H9 (cell line): ENCODE results near the gene AQP12A. TPM values are rescaled to one million over a fixed set of nuclear protein-coding genes. Genes with fewer than 3 reads are reported as not detected.

Source experiments
- DNase-seq: peaks from one replicate; pipeline ENCODE4 v3.0.0-alpha.2; 2017
- H2AFZ ChIP-seq: one replicate; pipeline ENCODE4 v1.6.1; 2013; ENCODE audit warnings: mild to moderate bottlenecking, low read length, control low read depth, moderate library complexity
- H2AK5ac ChIP-seq: 2 replicates; pipeline ENCODE4 v1.6.1; 2013; ENCODE audit warnings: low read length, control low read depth, mixed read lengths; ENCODE audit not compliant: insufficient read length
- H2BK120ac ChIP-seq: one replicate; pipeline ENCODE4 v1.6.1; 2013; ENCODE audit warnings: low read depth, mild to moderate bottlenecking, low read length, control low read depth, inconsistent platforms; ENCODE audit not compliant: poor library complexity, severe bottlenecking
- H2BK12ac ChIP-seq: 2 replicates; pipeline ENCODE4 v1.6.1; 2013; ENCODE audit warnings: low read length, control low read depth, mixed read lengths, low read depth; ENCODE audit not compliant: insufficient read length
- H2BK15ac ChIP-seq: 2 replicates; pipeline ENCODE4 v1.6.1; 2013; ENCODE audit warnings: low read depth, low read length, control low read depth
- H2BK20ac ChIP-seq: one replicate; pipeline ENCODE4 v1.6.1; 2013; ENCODE audit warnings: low read depth, mild to moderate bottlenecking, low read length, control low read depth, inconsistent platforms; ENCODE audit not compliant: poor library complexity, severe bottlenecking
- H2BK5ac ChIP-seq: 2 replicates; pipeline ENCODE4 v1.6.1; 2013; ENCODE audit warnings: low read length, control low read depth, mixed read lengths; ENCODE audit not compliant: insufficient read length
- H3K14ac ChIP-seq: 2 replicates; pipeline ENCODE4 v1.6.1; 2013; ENCODE audit warnings: low read length, control low read depth; ENCODE audit not compliant: insufficient read depth
- H3K18ac ChIP-seq: 2 replicates; pipeline ENCODE4 v1.6.1; 2013; ENCODE audit warnings: low read depth, mild to moderate bottlenecking, mixed read lengths, low read length, control low read depth; ENCODE audit not compliant: insufficient read length
- H3K23ac ChIP-seq: 2 replicates; pipeline ENCODE4 v1.6.1; 2013; ENCODE audit warnings: low read length, control low read depth, mixed read lengths, low read depth; ENCODE audit not compliant: insufficient read length
- H3K23me2 ChIP-seq: 2 replicates; pipeline ENCODE4 v1.6.1; 2013; ENCODE audit warnings: low read depth, mild to moderate bottlenecking, mixed read lengths, low read length, control low read depth; ENCODE audit not compliant: insufficient read length, poor library complexity, severe bottlenecking
- H3K27ac ChIP-seq: 2 replicates; pipeline ENCODE4 v1.5.1; 2013; ENCODE audit warnings: low read length, control low read depth, mixed read lengths, low read depth; ENCODE audit not compliant: insufficient read length
- H3K27me3 ChIP-seq: 2 replicates; pipeline ENCODE4 v1.6.1; 2013; ENCODE audit warnings: low read length, control low read depth, inconsistent platforms; ENCODE audit not compliant: insufficient read depth
- H3K4ac ChIP-seq: 2 replicates; pipeline ENCODE4 v1.6.1; 2013; ENCODE audit warnings: low read depth, mild to moderate bottlenecking, control low read depth, inconsistent platforms, low read length, moderate library complexity
- H3K4me1 ChIP-seq: 2 replicates; pipeline ENCODE4 v1.6.1; 2013; ENCODE audit warnings: low read length, control low read depth, inconsistent platforms; ENCODE audit not compliant: insufficient read depth
- H3K4me2 ChIP-seq: 2 replicates; pipeline ENCODE4 v1.6.1; 2013; ENCODE audit warnings: low read length, control low read depth, mixed read lengths; ENCODE audit not compliant: insufficient read length, insufficient read depth
- H3K56ac ChIP-seq: 2 replicates; pipeline ENCODE4 v1.6.1; 2013; ENCODE audit warnings: low read depth, mild to moderate bottlenecking, mixed read lengths, low read length, control low read depth; ENCODE audit not compliant: insufficient read length
- H3K79me1 ChIP-seq: 2 replicates; pipeline ENCODE4 v1.6.1; 2013; ENCODE audit warnings: low read depth, mild to moderate bottlenecking, moderate library complexity, low read length, control low read depth, inconsistent platforms; ENCODE audit not compliant: insufficient read depth, poor library complexity, severe bottlenecking
- H3K79me2 ChIP-seq: 2 replicates; pipeline ENCODE4 v1.6.1; 2013; ENCODE audit warnings: low read length, control low read depth, inconsistent platforms; ENCODE audit not compliant: insufficient read depth
- H3K9ac ChIP-seq: 2 replicates; pipeline ENCODE4 v1.6.1; 2013; ENCODE audit warnings: low read length, control low read depth, mixed read lengths; ENCODE audit not compliant: insufficient read length; ENCODE audit errors: extremely low read depth
- H3K9me3 ChIP-seq: one replicate; pipeline ENCODE4 v1.6.1; 2013; ENCODE audit warnings: low read depth, low read length, inconsistent platforms; ENCODE audit not compliant: control insufficient read depth
- H3T11ph ChIP-seq: one replicate; pipeline ENCODE4 v1.6.1; 2013; ENCODE audit warnings: mild to moderate bottlenecking, low read length, control low read depth, inconsistent platforms
- H4K20me1 ChIP-seq: one replicate; pipeline ENCODE4 v1.6.1; 2013; ENCODE audit not compliant: control insufficient read depth, insufficient read length, insufficient read depth
- H4K5ac ChIP-seq: 2 replicates; pipeline ENCODE4 v1.6.1; 2013; ENCODE audit warnings: low read depth, mild to moderate bottlenecking, mixed read lengths, low read length, control low read depth; ENCODE audit not compliant: insufficient read length
- H4K8ac ChIP-seq: replicated peaks from 2 replicates; pipeline ENCODE4 v1.6.1; 2013; ENCODE audit warnings: low read length, control low read depth, mixed read lengths, low read depth; ENCODE audit not compliant: insufficient read length
- H4K91ac ChIP-seq: 2 replicates; pipeline ENCODE4 v1.6.1; 2013; ENCODE audit warnings: low read depth, mild to moderate bottlenecking, moderate library complexity, mixed read lengths, low read length, control low read depth; ENCODE audit not compliant: insufficient read length
- H3K27ac Mint-ChIP-seq, 3 experiments: 2 replicates in 2 of 3; 3 replicates in 1 of 3; pipeline ENCODE4 v1.8.0; 2020 to 2021; ENCODE audit warnings: mixed read lengths in 3 of 3, mild to moderate bottlenecking in 1 of 3, moderate library complexity in 1 of 3
- H3K27me3 Mint-ChIP-seq: 2 replicates; pipeline ENCODE4 v1.8.0; 2021; ENCODE audit warnings: low read depth, mild to moderate bottlenecking, moderate library complexity, mixed read lengths
- H3K36me3 Mint-ChIP-seq, 3 experiments: 2 replicates in 2 of 3; 3 replicates in 1 of 3; pipeline ENCODE4 v1.8.0; 2020 to 2021; ENCODE audit warnings: low read depth in 3 of 3, mixed read lengths in 3 of 3; ENCODE audit not compliant: insufficient read depth in 1 of 3
- H3K4me1 Mint-ChIP-seq, 2 experiments: 2 replicates each; pipeline ENCODE4 v1.8.0; 2020; ENCODE audit warnings: mixed read lengths in 2 of 2
- H3K4me3 Mint-ChIP-seq, 2 experiments: 2 replicates in 1 of 2; 3 replicates in 1 of 2; pipeline ENCODE4 v1.8.0; 2020 to 2021; ENCODE audit warnings: mild to moderate bottlenecking in 2 of 2, mixed read lengths in 2 of 2, moderate library complexity in 1 of 2
- H3K9me3 Mint-ChIP-seq, 2 experiments: 2 replicates in 1 of 2; 3 replicates in 1 of 2; pipeline ENCODE4 v1.8.0; 2020; ENCODE audit warnings: mild to moderate bottlenecking in 2 of 2, mixed read lengths in 2 of 2, moderate library complexity in 1 of 2
- CTCF ChIP-seq: fragments of 200-600 bp; sonication (generic); conservative IDR thresholded peaks from 3 replicates; pipeline ENCODE4 v1.8.0; 2021; ENCODE audit warnings: antibody characterized with exemption, mild to moderate bottlenecking
- WGBS: extraction: QIAGEN DNeasy Blood & Tissue Kit; methylation state at CpG from one replicate; pipeline ENCODE4 v1.1.7; 2013; ENCODE audit warnings: missing lambda C conversion rate, low lambda C conversion rate, mixed read lengths; ENCODE audit not compliant: insufficient read length; ENCODE audit errors: extremely low coverage; 5-methylcytosine and 5-hydroxymethylcytosine counted together
- total RNA-seq: library from RNA; stranded (reverse); gene quantifications from 2 replicates; pipeline ENCODE4 v1.2.1, GENCODE V29; 2021

Gene AQP12A
- total RNA-seq, 1 experiment from 2014 or later = not detected

DNA sequence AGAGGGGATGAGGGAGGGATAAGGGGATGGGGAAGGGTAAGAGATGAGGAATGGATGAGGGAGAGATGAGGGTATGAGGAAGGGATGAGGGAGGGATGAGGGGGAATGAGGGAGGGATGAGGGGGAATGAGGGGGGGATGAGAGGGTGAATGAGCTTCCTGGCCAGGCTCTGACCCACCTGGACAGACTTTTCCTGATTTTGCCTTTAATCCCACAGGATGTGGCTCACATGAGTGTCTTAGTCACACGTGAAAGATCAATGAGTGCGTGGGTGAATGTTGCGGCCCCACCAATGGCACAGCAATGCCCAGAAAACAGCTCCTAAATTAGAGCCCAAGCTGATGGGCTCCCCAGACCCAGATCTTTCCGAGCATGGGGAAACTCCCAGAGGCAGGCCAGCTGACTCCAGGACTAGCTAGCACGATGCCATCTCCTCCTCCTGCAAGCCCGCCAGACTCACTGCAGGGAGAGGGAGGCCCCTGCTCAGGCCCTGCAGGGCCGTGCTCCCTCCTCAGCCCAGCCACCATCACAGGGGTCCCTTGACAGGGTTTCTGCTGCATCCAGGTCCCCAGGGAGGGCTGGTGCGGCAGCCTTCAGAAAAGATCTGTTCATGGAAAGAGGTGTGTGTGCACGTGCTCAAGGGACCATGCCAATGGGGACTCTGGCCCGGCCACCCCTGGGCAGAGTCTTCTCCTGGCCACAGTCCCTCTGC lies 41.4 kb downstream of the AQP12A start:
- Histone ChIP-seq H4K5ac (no peak overlapping the region), H3K79me1 (no peaks in the 10 kb centered on the region), H3K4ac (no peak overlapping the region), H2BK20ac (no peak overlapping the region), H3K27ac (no peak overlapping the region), H3T11ph (no peak overlapping the region), H2BK15ac (no peak overlapping the region), H3K23ac (no peak overlapping the region), H3K9me3 (no peaks in the 10 kb centered on the region), H3K18ac (no peak overlapping the region), H2AK5ac (no peak overlapping the region), H3K14ac (no peak overlapping the region), H3K79me2 (no peaks in the 10 kb centered on the region), H3K56ac (no peak overlapping the region), H3K23me2 (no peaks in the 10 kb centered on the region), H2BK5ac (no peak overlapping the region), H3K27me3 (no peaks in the 10 kb centered on the region), H3K4me1 (no peaks in the 10 kb centered on the region), H4K91ac (no peak overlapping the region), H2AFZ (no peak overlapping the region), H2BK120ac (no peak overlapping the region), H4K8ac (no peak overlapping the region), H2BK12ac (no peak overlapping the region), H3K9ac (no peak overlapping the region), H4K20me1 (no peaks in the 10 kb centered on the region), H3K4me2 (no peak overlapping the region)
- H3K4me1 Mint-ChIP-seq = no peaks in the 10 kb centered on the region
- H3K36me3 Mint-ChIP-seq = peaks cover 21 to 51% (median 42%) of the 10 kb centered on the region in 3 experiments; a peak in 6 of 7 replicates
- peak overlapping the region in 1 of 3 experiments; percentile 62; a peak in 2 of 7 replicates for H3K27ac Mint-ChIP-seq
- no peak for TF ChIP-seq CTCF
- no peaks in the 10 kb centered on the region for H3K27me3 Mint-ChIP-seq
- no peaks in the 10 kb centered on the region for H3K9me3 Mint-ChIP-seq
- no peak for DNase-seq
- no CpG with 5 or more reads among the region's 10 CpGs for WGBS
- no peak overlapping the region for H3K4me3 Mint-ChIP-seq
